Body of pancreas (tissue), 4 donors: ENCODE measurements around the gene CD84. TPM values are rescaled to one million over a fixed set of nuclear protein-coding genes. Genes with fewer than 3 reads are reported as not detected.
A peak's percentile ranks its signal among the peaks of the same experiment; 100 is the strongest.

ENCODE experiments used
- ATAC-seq: fragments of 150-250 bp; one replicate; pipeline ENCODE4 v1.9.1; 2016
- DNase-seq, 4 donors: peaks; one replicate each; pipeline ENCODE4 v3.0.0-alpha.2; 2019
- H3K27ac ChIP-seq, 4 donors: fragments of 200-600 bp; sonication (generic); 1 replicate in 3 of 4; 2 replicates in 1 of 4; pipeline versions ENCODE4 v1.5.1 to v1.6.1; 2016 to 2019; ENCODE audit warnings: mild to moderate bottlenecking in 1 of 4, mixed read lengths in 1 of 4, moderate library complexity in 1 of 4
- H3K27me3 ChIP-seq, 2 donors: fragments of 200-600 bp; sonication (generic); one replicate each; pipeline ENCODE4 v1.6.0; 2016; ENCODE audit warnings: mild to moderate bottlenecking in 1 of 2
- H3K36me3 ChIP-seq, 2 donors: fragments of 200-600 bp; sonication (generic); replicated peaks in 1 of 2; 2 replicates each; pipeline ENCODE4 v1.5.1; 2016; ENCODE audit warnings: low read depth in 2 of 2; ENCODE audit not compliant: insufficient read depth in 1 of 2
- H3K4me1 ChIP-seq: fragments of 200-600 bp; sonication (generic); one replicate; pipeline ENCODE4 v1.6.0; 2016
- H3K4me3 ChIP-seq, 2 donors: fragments of 200-600 bp; sonication (generic); 1 replicate in 1 of 2; 2 replicates in 1 of 2; pipeline ENCODE4 v1.5.1; 2016 to 2019
- H3K9me3 ChIP-seq, 3 donors: fragments of 200-600 bp; sonication (generic); 1 replicate in 2 of 3; 2 replicates in 1 of 3; pipeline ENCODE4 v1.5.1; 2016
- POLR2A ChIP-seq, 3 donors: fragments of 450-650 bp; IDR thresholded peaks; one replicate each; pipeline ENCODE4 v1.6.1; 2016; ENCODE audit warnings: antibody characterized with exemption in 3 of 3, mild to moderate bottlenecking in 2 of 3
- WGBS, 2 donors: methylation state at CpG; one replicate each; pipeline ENCODE4 v1.1.5; 2017; 5-methylcytosine and 5-hydroxymethylcytosine counted together
- intact Hi-C: fragments of 100-400 bp; cut with DNase I; formaldehyde crosslinking; loops from one replicate; pipeline ENCODE4 v1.15.1; 2023
- total RNA-seq, 2 donors: library from RNA; depleted of rRNA; stranded (reverse); fragments of >200 nt; gene quantifications; one replicate each; pipeline ENCODE4 v1.1.0, GENCODE V29; 2016
- TF ChIP-seq, protein P1 (sequence below), 7 experiments: fragments of 450-650 bp in 4 of 7; fragments of 200-600 bp in 3 of 7; sonication (generic) in 3 of 7; IDR thresholded peaks; one replicate each; pipeline ENCODE4 v1.5.1; 2016 to 2019; ENCODE audit warnings: antibody characterized with exemption in 7 of 7

The CD84 gene
- total RNA-seq, 2 donors from 2014 or later, result 3.0 to 7.0 TPM

GRCh38 chr1:160581961-160582360 is 2.7 kb upstream of the CD84 start:
- Histone ChIP-seq H3K9me3 (no peaks in the 10 kb centered on the region), H3K4me1 (no peaks in the 10 kb centered on the region), H3K36me3 (no peaks in the 10 kb centered on the region), H3K4me3 (no peak overlapping the region), H3K27me3 (no peaks in the 10 kb centered on the region), H3K27ac (no peak overlapping the region)
- no peak for TF ChIP-seq POLR2A (IDR thresholded peaks at IDR 0.05)
- TF ChIP-seq, protein P1, sequence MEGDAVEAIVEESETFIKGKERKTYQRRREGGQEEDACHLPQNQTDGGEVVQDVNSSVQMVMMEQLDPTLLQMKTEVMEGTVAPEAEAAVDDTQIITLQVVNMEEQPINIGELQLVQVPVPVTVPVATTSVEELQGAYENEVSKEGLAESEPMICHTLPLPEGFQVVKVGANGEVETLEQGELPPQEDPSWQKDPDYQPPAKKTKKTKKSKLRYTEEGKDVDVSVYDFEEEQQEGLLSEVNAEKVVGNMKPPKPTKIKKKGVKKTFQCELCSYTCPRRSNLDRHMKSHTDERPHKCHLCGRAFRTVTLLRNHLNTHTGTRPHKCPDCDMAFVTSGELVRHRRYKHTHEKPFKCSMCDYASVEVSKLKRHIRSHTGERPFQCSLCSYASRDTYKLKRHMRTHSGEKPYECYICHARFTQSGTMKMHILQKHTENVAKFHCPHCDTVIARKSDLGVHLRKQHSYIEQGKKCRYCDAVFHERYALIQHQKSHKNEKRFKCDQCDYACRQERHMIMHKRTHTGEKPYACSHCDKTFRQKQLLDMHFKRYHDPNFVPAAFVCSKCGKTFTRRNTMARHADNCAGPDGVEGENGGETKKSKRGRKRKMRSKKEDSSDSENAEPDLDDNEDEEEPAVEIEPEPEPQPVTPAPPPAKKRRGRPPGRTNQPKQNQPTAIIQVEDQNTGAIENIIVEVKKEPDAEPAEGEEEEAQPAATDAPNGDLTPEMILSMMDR (IDR thresholded peaks at IDR 0.05), result no peak
- WGBS, 2 donors, result 49 to 60% methylated on average over 2 of the region's 2 CpGs
- DNase-seq, result no peak
- intact Hi-C loops, result no loop called here
- ATAC-seq, result no peak

DNA sequence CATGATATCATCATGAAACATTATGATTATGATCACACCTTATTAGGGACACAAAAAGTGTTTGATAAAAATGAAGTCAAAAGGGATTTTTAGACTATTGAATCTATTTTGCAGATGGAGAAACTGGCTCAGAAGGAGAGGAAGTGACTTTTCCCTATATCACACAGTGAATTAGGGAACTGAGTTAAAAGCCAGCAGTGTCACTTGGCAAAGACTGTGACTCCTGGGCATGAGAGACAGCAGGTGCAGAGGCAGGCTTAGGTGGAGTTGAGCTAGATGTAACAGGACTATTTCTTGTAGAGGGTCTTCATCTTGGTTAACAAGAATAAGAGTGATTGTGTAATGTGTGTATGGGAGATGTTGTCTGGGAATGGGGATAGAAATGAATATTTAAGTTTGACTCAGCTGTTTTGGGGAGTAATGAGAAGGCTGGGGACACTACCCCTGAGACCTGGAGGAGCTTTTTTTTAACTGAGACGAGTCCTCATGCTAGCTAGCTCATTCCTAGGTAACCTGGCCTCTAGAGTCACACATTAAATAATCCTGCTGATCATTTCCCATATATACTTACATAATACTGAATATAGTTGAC is 1.0 kb upstream of the CD84 start:
- no peak for ATAC-seq
- no peaks in the 10 kb centered on the region for H3K36me3 ChIP-seq
- DNase-seq, result no peak
- no peak overlapping the region for H3K27ac ChIP-seq
- no peaks in the 10 kb centered on the region for H3K9me3 ChIP-seq
- 70 to 75% methylated on average over 1 of the region's 1 CpG for WGBS, 2 donors
- no peaks in the 10 kb centered on the region for H3K27me3 ChIP-seq
- intact Hi-C loops, result no loop called here
- H3K4me3 ChIP-seq, result no peak overlapping the region
- TF ChIP-seq, protein P1 (IDR thresholded peaks at IDR 0.05), result no peak
- no peak for TF ChIP-seq POLR2A (IDR thresholded peaks at IDR 0.05)
- no peaks in the 10 kb centered on the region for H3K4me1 ChIP-seq

GRCh38 chr1:160578525-160579191 is 638 bp downstream of the CD84 start:
- H3K4me3 ChIP-seq, result no peak overlapping the region

DNA sequence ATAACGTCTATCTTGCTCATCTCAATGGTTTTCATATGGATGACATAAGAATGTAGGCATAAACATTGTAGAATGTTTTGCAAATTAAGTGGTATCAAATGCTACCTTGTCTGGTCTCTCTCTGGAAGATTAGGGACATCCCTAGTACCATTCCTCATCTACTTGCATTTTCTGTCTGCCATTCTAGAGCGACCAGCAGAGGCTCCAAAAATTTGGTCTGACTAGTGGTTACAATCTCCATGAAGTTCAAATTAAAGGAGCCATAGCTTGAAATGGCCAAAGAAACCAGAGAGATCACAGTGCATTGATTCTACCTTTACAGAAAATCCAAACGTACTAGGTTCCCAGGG is 1.1 kb downstream of the CD84 start:
- TF ChIP-seq POLR2A (IDR thresholded peaks at IDR 0.05), result no peak
- TF ChIP-seq, protein P1 (IDR thresholded peaks at IDR 0.05), result no peak
- ATAC-seq, result no peak
- H3K4me1 ChIP-seq, result no peaks in the 10 kb centered on the region
- no peaks in the 10 kb centered on the region for H3K36me3 ChIP-seq
- 42 to 62% methylated on average over 3 of the region's 3 CpGs for WGBS, 2 donors
- no peaks in the 10 kb centered on the region for H3K27me3 ChIP-seq
- H3K4me3 ChIP-seq, result no peak overlapping the region
- H3K9me3 ChIP-seq, result no peaks in the 10 kb centered on the region
- H3K27ac ChIP-seq, result no peak overlapping the region
- intact Hi-C loops, result no loop called here
- no peak for DNase-seq

More at GRCh38 chr1:160578525-160579191, 638 bp downstream of the CD84 start:
- H3K9me3 ChIP-seq, result no peaks in the 10 kb centered on the region
- H3K4me1 ChIP-seq, result no peaks in the 10 kb centered on the region
- peak overlapping the region in 2 of 4 donors; percentile 14 to 37 for H3K27ac ChIP-seq
- intact Hi-C loops, result no loop called here
- WGBS, 2 donors, result 15 to 17% methylated on average over 3 of the region's 3 CpGs
- no peaks in the 10 kb centered on the region for H3K36me3 ChIP-seq
- no peak for ATAC-seq
- DNase-seq, result no peak
- no peak for TF ChIP-seq POLR2A (IDR thresholded peaks at IDR 0.05)
- TF ChIP-seq, protein P1 (IDR thresholded peaks at IDR 0.05), result no peak
- H3K27me3 ChIP-seq, result no peaks in the 10 kb centered on the region

DNA sequence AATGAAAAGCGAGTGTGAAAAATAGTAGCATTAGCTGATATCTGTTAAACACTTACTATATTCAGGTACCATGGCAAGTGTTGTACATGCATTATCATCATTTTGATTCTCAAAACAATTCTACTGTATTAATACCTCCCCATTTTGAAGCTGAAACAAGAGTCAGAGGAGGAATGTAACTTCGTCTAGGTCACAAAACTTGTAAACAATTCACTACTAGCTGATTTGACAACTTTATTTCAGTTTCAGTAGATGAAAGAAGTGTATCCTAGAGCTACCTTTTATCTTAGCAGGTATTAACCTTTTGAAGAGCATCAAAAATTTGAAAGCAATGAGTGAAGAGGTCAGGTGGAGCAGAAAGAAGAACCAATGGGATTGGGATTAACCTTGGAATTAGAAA is 1.6 kb downstream of the CD84 start:
- DNase-seq (no peak), ATAC-seq (no peak)
- no peak overlapping the region for H3K4me3 ChIP-seq
- intact Hi-C loops, result no loop called here
- H3K36me3 ChIP-seq, result no peaks in the 10 kb centered on the region
- H3K27me3 ChIP-seq, result no peaks in the 10 kb centered on the region
- H3K9me3 ChIP-seq, result no peaks in the 10 kb centered on the region
- H3K27ac ChIP-seq, result no peak overlapping the region
- H3K4me1 ChIP-seq, result no peaks in the 10 kb centered on the region
- WGBS, 2 donors, result 77 to 86% methylated on average over 2 of the region's 2 CpGs
- TF ChIP-seq, protein P1 (IDR thresholded peaks at IDR 0.05), result no peak
- no peak for TF ChIP-seq POLR2A (IDR thresholded peaks at IDR 0.05)
